HepG2 (cell line): Measurements from ENCODE around the gene BIRC7. TPM values are rescaled to one million over a fixed set of nuclear protein-coding genes. Genes with fewer than 3 reads are reported as not detected.

Experiments
- ATF7-NPFF ChIP-seq: sonication (generic); formaldehyde crosslinking; IDR thresholded peaks from 2 replicates; pipeline ENCODE4 v1.8.1; 2023; ENCODE audit warnings: mild to moderate bottlenecking, low read depth, missing genetic modification reagents, moderate library complexity
- ERF ChIP-seq: IDR thresholded peaks from 2 replicates; pipeline ENCODE4 v1.6.1; 2018; ENCODE audit warnings: missing biosample characterization, missing genetic modification reagents
- FOXA1 ChIP-seq, 2 experiments: fragments of 450-650 bp in 1 of 2; sonication (generic) in 1 of 2; formaldehyde crosslinking in 1 of 2; IDR thresholded peaks; 2 replicates each; pipeline versions ENCODE4 v1.4.0 to v1.6.1; 2016 to 2020; ENCODE audit warnings: missing genetic modification reagents in 1 of 2
- KLF13 ChIP-seq: sonication (generic); formaldehyde crosslinking; IDR thresholded peaks from 2 replicates; pipeline ENCODE4 v1.4.0; 2020; ENCODE audit warnings: mild to moderate bottlenecking, missing genetic modification reagents
- MZF1 ChIP-seq: sonication (generic); formaldehyde crosslinking; IDR thresholded peaks from 2 replicates; pipeline ENCODE4 v1.8.1; 2023; ENCODE audit warnings: mild to moderate bottlenecking, missing genetic modification reagents, borderline replicate concordance
- NFKB2 ChIP-seq: sonication (generic); formaldehyde crosslinking; IDR thresholded peaks from 2 replicates; pipeline ENCODE4 v1.4.0; 2020; ENCODE audit warnings: missing genetic modification reagents, borderline replicate concordance
- PAWR ChIP-seq: sonication (generic); formaldehyde crosslinking; IDR thresholded peaks from 2 replicates; pipeline ENCODE4 v1.4.0; 2020; ENCODE audit warnings: missing genetic modification reagents, mild to moderate bottlenecking, borderline replicate concordance
- SAP130 ChIP-seq: IDR thresholded peaks from 2 replicates; pipeline ENCODE4 v1.6.1; 2016; ENCODE audit warnings: low read depth
- TGIF2 ChIP-seq: IDR thresholded peaks from 2 replicates; pipeline ENCODE4 v1.6.1; 2016; ENCODE audit warnings: control low read depth, missing compliant biosample characterization
- UBTF ChIP-seq: sonication (generic); formaldehyde crosslinking; IDR thresholded peaks from 2 replicates; pipeline ENCODE4 v1.4.0; 2020; ENCODE audit warnings: mild to moderate bottlenecking, missing genetic modification reagents
- XRCC5 ChIP-seq: fragments of 200-400 bp; formaldehyde crosslinking; optimal IDR thresholded peaks from 2 replicates; pipeline ENCODE3; 2017; ENCODE audit warnings: mild to moderate bottlenecking, low read length
- ZNF329 ChIP-seq: sonication (generic); formaldehyde crosslinking; IDR thresholded peaks from 2 replicates; pipeline ENCODE4 v1.9.0; 2021; ENCODE audit warnings: low read depth, mild to moderate bottlenecking, missing genetic modification reagents
- ZNF879 ChIP-seq: sonication (generic); formaldehyde crosslinking; IDR thresholded peaks from 2 replicates; pipeline ENCODE4 v1.8.1; 2023; ENCODE audit warnings: missing genetic modification reagents
- polyA plus RNA-seq, 8 experiments: library from polyadenylated mRNA; depleted of rRNA in 3 of 8; stranded (reverse) in 7 of 8; unstranded in 1 of 8; fragments of >200 nt; fragmentation: Illumina TruSeq in 4 of 8; extraction: Trizol in 4 of 8; gene quantifications; 2 replicates each; pipeline versions ENCODE4 v1.2.1 to v1.2.3, GENCODE V29; 2011 to 2016; ENCODE audit warnings: low read depth in 4 of 8, missing spikeins in 1 of 8, mixed read lengths in 1 of 8; ENCODE audit not compliant: insufficient read depth in 1 of 8
- total RNA-seq, 5 experiments: library from RNA; depleted of rRNA; stranded (reverse); fragments of >200 nt; fragmentation: Illumina TruSeq; extraction: Trizol; gene quantifications; 2 replicates each; pipeline ENCODE4 v1.2.3, GENCODE V29; 2016; ENCODE audit warnings: low read depth in 1 of 5
- TF ChIP-seq, protein P1 (sequence below): sonication (generic); formaldehyde crosslinking; IDR thresholded peaks from 2 replicates; pipeline ENCODE4 v1.9.0; 2022; ENCODE audit warnings: missing genetic modification reagents, mild to moderate bottlenecking, borderline replicate concordance
- TF ChIP-seq, protein P2 (sequence below): sonication (generic); formaldehyde crosslinking; IDR thresholded peaks from 2 replicates; pipeline ENCODE4 v1.5.1; 2020; ENCODE audit warnings: missing genetic modification reagents, mild to moderate bottlenecking, borderline replicate concordance
- TF ChIP-seq, protein P3 (sequence below): sonication (generic); formaldehyde crosslinking; IDR thresholded peaks from 2 replicates; pipeline ENCODE4 v1.4.0; 2020; ENCODE audit warnings: missing genetic modification reagents, borderline replicate concordance

Gene BIRC7
- total and polyA plus RNA-seq, 2 of the 13 experiments (the other 11 are each of a cell fraction or from before 2014, with no cell fraction given): 0.27 to 5.1 TPM

DNA sequence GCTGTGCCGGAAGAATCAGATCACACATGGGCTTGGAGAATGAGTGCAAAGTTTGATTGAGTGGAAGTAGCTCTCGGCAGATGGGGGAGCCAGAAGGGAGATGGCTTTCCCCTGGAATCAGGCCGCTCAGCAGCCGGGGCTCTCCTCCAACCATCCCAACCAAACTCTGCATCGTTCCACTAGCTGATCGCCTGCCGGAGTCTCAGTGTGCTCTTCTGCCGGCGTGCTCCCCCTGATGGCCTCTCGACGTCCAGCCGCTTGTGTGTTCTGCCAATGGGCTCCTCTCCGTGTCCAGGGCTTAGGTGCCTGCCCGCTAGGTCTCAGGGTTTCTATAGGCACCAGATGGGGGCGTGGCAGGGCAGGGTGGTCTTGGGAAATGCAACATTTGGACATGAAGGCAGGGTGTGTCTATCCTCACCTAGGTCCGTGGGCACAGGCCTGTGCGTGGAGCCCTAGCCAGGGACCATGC is 4.9 kb upstream of the BIRC7 start (continued):
- TF ChIP-seq UBTF (CRISPR knock-in tag) (peak; percentile 77), ATF7-NPFF (CRISPR knock-in tag) (no peak), ERF (CRISPR knock-in tag) (peak; percentile 60; the same call in 1 of the 2 replicates), SAP130 (peak; percentile 57; the same call in 1 of the 2 replicates), ZNF879 (CRISPR knock-in tag) (no peak), NFKB2 (CRISPR knock-in tag) (peak; percentile 38; the same call in 1 of the 2 replicates), PAWR (CRISPR knock-in tag) (no peak), FOXA1 (IDR thresholded peaks at IDR 0.05) (no peak), FOXA1 (CRISPR knock-in tag; IDR thresholded peaks at IDR 0.05) (0 out of 2 replicates have a peak, but pooled peaks have one; percentile 13), ZNF329 (no peak), XRCC5 (peak; percentile 97), KLF13 (CRISPR knock-in tag) (no peak), MZF1 (CRISPR knock-in tag) (no peak), TGIF2 (CRISPR knock-in tag) (0 out of 2 replicates have a peak, but pooled peaks have one; percentile 51)
- TF ChIP-seq, protein P1, sequence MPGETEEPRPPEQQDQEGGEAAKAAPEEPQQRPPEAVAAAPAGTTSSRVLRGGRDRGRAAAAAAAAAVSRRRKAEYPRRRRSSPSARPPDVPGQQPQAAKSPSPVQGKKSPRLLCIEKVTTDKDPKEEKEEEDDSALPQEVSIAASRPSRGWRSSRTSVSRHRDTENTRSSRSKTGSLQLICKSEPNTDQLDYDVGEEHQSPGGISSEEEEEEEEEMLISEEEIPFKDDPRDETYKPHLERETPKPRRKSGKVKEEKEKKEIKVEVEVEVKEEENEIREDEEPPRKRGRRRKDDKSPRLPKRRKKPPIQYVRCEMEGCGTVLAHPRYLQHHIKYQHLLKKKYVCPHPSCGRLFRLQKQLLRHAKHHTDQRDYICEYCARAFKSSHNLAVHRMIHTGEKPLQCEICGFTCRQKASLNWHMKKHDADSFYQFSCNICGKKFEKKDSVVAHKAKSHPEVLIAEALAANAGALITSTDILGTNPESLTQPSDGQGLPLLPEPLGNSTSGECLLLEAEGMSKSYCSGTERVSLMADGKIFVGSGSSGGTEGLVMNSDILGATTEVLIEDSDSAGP (CRISPR knock-in tag): peak; percentile 77
- TF ChIP-seq, protein P2, sequence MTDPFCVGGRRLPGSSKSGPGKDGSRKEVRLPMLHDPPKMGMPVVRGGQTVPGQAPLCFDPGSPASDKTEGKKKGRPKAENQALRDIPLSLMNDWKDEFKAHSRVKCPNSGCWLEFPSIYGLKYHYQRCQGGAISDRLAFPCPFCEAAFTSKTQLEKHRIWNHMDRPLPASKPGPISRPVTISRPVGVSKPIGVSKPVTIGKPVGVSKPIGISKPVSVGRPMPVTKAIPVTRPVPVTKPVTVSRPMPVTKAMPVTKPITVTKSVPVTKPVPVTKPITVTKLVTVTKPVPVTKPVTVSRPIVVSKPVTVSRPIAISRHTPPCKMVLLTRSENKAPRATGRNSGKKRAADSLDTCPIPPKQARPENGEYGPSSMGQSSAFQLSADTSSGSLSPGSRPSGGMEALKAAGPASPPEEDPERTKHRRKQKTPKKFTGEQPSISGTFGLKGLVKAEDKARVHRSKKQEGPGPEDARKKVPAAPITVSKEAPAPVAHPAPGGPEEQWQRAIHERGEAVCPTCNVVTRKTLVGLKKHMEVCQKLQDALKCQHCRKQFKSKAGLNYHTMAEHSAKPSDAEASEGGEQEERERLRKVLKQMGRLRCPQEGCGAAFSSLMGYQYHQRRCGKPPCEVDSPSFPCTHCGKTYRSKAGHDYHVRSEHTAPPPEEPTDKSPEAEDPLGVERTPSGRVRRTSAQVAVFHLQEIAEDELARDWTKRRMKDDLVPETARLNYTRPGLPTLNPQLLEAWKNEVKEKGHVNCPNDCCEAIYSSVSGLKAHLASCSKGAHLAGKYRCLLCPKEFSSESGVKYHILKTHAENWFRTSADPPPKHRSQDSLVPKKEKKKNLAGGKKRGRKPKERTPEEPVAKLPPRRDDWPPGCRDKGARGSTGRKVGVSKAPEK: 0 out of 2 replicates have a peak, but pooled peaks have one; percentile 61
- TF ChIP-seq, protein P3, sequence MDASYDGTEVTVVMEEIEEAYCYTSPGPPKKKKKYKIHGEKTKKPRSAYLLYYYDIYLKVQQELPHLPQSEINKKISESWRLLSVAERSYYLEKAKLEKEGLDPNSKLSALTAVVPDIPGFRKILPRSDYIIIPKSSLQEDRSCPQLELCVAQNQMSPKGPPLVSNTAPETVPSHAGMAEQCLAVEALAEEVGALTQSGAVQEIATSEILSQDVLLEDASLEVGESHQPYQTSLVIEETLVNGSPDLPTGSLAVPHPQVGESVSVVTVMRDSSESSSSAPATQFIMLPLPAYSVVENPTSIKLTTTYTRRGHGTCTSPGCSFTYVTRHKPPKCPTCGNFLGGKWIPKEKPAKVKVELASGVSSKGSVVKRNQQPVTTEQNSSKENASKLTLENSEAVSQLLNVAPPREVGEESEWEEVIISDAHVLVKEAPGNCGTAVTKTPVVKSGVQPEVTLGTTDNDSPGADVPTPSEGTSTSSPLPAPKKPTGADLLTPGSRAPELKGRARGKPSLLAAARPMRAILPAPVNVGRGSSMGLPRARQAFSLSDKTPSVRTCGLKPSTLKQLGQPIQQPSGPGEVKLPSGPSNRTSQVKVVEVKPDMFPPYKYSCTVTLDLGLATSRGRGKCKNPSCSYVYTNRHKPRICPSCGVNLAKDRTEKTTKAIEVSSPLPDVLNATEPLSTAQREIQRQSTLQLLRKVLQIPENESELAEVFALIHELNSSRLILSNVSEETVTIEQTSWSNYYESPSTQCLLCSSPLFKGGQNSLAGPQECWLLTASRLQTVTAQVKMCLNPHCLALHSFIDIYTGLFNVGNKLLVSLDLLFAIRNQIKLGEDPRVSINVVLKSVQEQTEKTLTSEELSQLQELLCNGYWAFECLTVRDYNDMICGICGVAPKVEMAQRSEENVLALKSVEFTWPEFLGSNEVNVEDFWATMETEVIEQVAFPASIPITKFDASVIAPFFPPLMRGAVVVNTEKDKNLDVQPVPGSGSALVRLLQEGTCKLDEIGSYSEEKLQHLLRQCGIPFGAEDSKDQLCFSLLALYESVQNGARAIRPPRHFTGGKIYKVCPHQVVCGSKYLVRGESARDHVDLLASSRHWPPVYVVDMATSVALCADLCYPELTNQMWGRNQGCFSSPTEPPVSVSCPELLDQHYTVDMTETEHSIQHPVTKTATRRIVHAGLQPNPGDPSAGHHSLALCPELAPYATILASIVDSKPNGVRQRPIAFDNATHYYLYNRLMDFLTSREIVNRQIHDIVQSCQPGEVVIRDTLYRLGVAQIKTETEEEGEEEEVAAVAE (CRISPR knock-in tag): 0 out of 2 replicates have a peak, but pooled peaks have one; percentile 57
